Spleen (tissue), 7 donors: ENCODE data around the gene SOD2.

Experiments
- POLR2A ChIP-seq, 3 donors: fragments of 450-650 bp; IDR thresholded peaks; one replicate each; pipeline ENCODE4 v1.5.1; 2017; ENCODE audit warnings: antibody characterized with exemption in 3 of 3, mild to moderate bottlenecking in 1 of 3
- TF ChIP-seq, protein P1 (sequence below), 11 experiments: fragments of 200-600 bp in 7 of 11; fragments of 450-650 bp in 4 of 11; sonication (generic) in 4 of 11; IDR thresholded peaks in 8 of 11; conservative IDR thresholded peaks in 3 of 11; 1 replicate in 7 of 11; 2 replicates in 4 of 11; pipeline versions ENCODE4 v1.4.0 to v1.8.0; 2016 to 2021; ENCODE audit warnings: antibody characterized with exemption in 11 of 11, inconsistent platforms in 4 of 11, mild to moderate bottlenecking in 1 of 11
- donor health status: DM: no; HTN: no; CAD: no; lungs with moderate emphysema.
- donor health status: DM: no; HTN: no; CAD: no.
- donor health status: DM: no; HTN: no; CAD: no.

DNA sequence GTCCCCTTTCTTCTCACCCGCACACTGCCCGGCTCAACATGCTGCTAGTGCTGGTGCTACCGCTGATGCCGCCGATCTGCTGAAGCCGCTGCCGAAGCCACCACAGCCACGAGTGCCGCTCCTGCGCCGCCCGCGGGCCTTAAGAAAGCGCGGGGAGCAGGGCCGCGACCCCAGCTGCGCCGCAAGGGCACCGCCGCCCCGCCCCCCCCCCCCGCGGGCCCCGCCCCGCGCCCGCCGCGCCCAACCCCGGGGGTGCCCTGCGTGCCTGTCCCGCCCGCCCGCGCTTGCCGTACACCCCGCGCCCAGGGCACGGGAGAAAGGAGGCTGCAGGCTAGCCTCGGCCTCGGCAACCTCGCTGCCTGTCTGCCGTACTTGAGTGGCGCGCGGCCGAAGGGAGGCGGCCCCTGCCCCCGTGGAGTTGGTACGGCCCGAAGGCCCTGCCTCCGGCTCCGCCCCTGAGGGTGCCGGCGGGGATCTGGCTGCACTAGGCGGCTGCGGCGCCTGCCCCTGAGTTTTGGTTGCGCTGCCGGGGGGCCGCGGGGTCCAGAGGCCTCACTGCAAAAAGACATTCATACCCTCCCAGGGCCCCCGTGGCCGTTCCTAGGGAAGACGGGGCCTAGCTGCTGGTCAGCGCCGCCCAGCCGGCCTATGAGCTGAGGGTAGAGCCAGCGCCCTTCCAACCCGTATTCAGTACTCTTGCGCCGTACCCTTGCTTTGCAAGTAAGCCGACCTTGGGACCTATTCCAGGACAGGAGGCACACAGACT, at the start of gene SOD2:
- peak; percentile 39 to 87 (median 68) for TF ChIP-seq POLR2A (IDR thresholded peaks at IDR 0.05)
- TF ChIP-seq, protein P1, sequence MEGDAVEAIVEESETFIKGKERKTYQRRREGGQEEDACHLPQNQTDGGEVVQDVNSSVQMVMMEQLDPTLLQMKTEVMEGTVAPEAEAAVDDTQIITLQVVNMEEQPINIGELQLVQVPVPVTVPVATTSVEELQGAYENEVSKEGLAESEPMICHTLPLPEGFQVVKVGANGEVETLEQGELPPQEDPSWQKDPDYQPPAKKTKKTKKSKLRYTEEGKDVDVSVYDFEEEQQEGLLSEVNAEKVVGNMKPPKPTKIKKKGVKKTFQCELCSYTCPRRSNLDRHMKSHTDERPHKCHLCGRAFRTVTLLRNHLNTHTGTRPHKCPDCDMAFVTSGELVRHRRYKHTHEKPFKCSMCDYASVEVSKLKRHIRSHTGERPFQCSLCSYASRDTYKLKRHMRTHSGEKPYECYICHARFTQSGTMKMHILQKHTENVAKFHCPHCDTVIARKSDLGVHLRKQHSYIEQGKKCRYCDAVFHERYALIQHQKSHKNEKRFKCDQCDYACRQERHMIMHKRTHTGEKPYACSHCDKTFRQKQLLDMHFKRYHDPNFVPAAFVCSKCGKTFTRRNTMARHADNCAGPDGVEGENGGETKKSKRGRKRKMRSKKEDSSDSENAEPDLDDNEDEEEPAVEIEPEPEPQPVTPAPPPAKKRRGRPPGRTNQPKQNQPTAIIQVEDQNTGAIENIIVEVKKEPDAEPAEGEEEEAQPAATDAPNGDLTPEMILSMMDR (IDR thresholded peaks at IDR 0.05 in 8 of 11, conservative IDR thresholded peaks at IDR 0.05 in 3 of 11) = peak in 3 of 11 experiments; percentile 13 to 30 (median 14)
